WTC11 (cell line): Measurements from ENCODE around the gene KCNIP1.

Experiments
- AFF4 ChIP-seq: sonication (generic); formaldehyde crosslinking; IDR thresholded peaks from 2 replicates; pipeline ENCODE4 v1.8.1; 2023; ENCODE audit warnings: mild to moderate bottlenecking, missing genetic modification reagents, borderline replicate concordance
- ATF1 ChIP-seq: sonication (generic); formaldehyde crosslinking; IDR thresholded peaks from 2 replicates; pipeline ENCODE4 v1.8.1; 2023; ENCODE audit warnings: mild to moderate bottlenecking, moderate library complexity, missing genetic modification reagents
- CTCF ChIP-seq: fragments of 200-600 bp; IDR thresholded peaks from 2 replicates; pipeline ENCODE4 v1.8.0; 2022; ENCODE audit warnings: antibody characterized with exemption
- ZNF121 ChIP-seq: sonication (generic); formaldehyde crosslinking; IDR thresholded peaks from 2 replicates; pipeline ENCODE4 v1.8.0; 2023; ENCODE audit warnings: missing genetic modification reagents
- ZNF416 ChIP-seq: fragments of 250-450 bp; sonication (Bioruptor Pico); IDR thresholded peaks from 2 replicates; pipeline ENCODE4 v1.9.0; 2021; ENCODE audit warnings: mild to moderate bottlenecking, inconsistent platforms
- ZSCAN18 ChIP-seq: fragments of 250-450 bp; sonication (Bioruptor Pico); IDR thresholded peaks from 2 replicates; pipeline ENCODE4 v2.1.2; 2022; ENCODE audit warnings: mild to moderate bottlenecking, moderate library complexity

GRCh38 chr5:170737591-170737990, 233.8 kb downstream of the KCNIP1 start:
- TF ChIP-seq CTCF = no peak
- no peak for TF ChIP-seq ZSCAN18 (CRISPR knock-in tag)
- TF ChIP-seq ZNF416 (CRISPR knock-in tag) = no peak
- no peak for TF ChIP-seq ZNF121 (CRISPR knock-in tag)
- TF ChIP-seq ATF1 (CRISPR knock-in tag) = no peak
- TF ChIP-seq AFF4 (CRISPR knock-in tag) = no peak
